B cell (primary cell): ENCODE results near the gene SHQ1. TPM values are rescaled to one million over a fixed set of nuclear protein-coding genes. Genes with fewer than 3 reads are reported as not detected.

Source experiments
- ATAC-seq: fragments of 200-7000 bp; cut with Tn5 transposase; one replicate; pipeline ENCODE4 v1.10.0; 2021; ENCODE audit warnings: low read depth, mild to moderate bottlenecking, moderate number of reproducible peaks, moderate library complexity
- CTCF ChIA-PET: fragments of 350-600 bp; sonication (Branson Sonifier 250); formaldehyde crosslinking; loops from one replicate; lab custom pipeline; 2021; ENCODE audit warnings: antibody characterized with exemption, inconsistent platforms; lab: Charles Lee
- POLR2A ChIA-PET: fragments of 350-600 bp; sonication (Branson Sonifier 250); formaldehyde crosslinking; loops from one replicate; lab custom pipeline; 2021; ENCODE audit warnings: antibody characterized with exemption; lab: Charles Lee
- DNase-seq: peaks from one replicate; pipeline ENCODE4 v3.0.0; 2013
- H2AFZ ChIP-seq: 2 replicates; pipeline ENCODE4 v1.6.1; 2012; ENCODE audit warnings: mild to moderate bottlenecking, low read depth, low read length; ENCODE audit not compliant: insufficient read depth, poor library complexity, severe bottlenecking
- H3K27ac ChIP-seq, 2 donors: 1 replicate in 1 of 2; 2 replicates in 1 of 2; pipeline ENCODE4 v1.5.1; 2012 to 2013; ENCODE audit warnings: low read length in 2 of 2, mild to moderate bottlenecking in 2 of 2, moderate library complexity in 1 of 2
- H3K27me3 ChIP-seq, 4 experiments: fragments of 200-600 bp in 1 of 4; sonication (generic) in 1 of 4; replicated peaks in 1 of 4; 1 replicate in 2 of 4; 2 replicates in 2 of 4; pipeline versions ENCODE4 v1.6.1 to v1.7.0; 2013 to 2016; ENCODE audit warnings: low read length in 3 of 4, mild to moderate bottlenecking in 2 of 4, mixed read lengths in 1 of 4, moderate library complexity in 1 of 4; ENCODE audit not compliant: insufficient read depth in 4 of 4, control insufficient read depth in 3 of 4; ENCODE audit errors: control extremely low read depth in 1 of 4
- H3K36me3 ChIP-seq, 2 experiments: replicated peaks in 1 of 2; 1 replicate in 1 of 2; 2 replicates in 1 of 2; pipeline versions ENCODE4 v1.6.1 to v1.7.1; 2013; ENCODE audit warnings: low read length in 1 of 2; ENCODE audit not compliant: insufficient read depth in 2 of 2, control insufficient read depth in 1 of 2; ENCODE audit errors: control extremely low read depth in 1 of 2, extremely low read depth in 1 of 2
- H3K4me1 ChIP-seq, 2 donors: fragments of 200-600 bp in 1 of 2; sonication (generic) in 1 of 2; 1 replicate in 1 of 2; 2 replicates in 1 of 2; pipeline versions ENCODE4 v1.5.1 to v1.6.1; 2013 to 2017; ENCODE audit warnings: low read length in 2 of 2; ENCODE audit not compliant: control insufficient read depth in 2 of 2, insufficient read depth in 2 of 2
- H3K4me2 ChIP-seq: replicated peaks from 2 replicates; pipeline ENCODE3; 2012; ENCODE audit warnings: mild to moderate bottlenecking, low read depth, low read length; ENCODE audit not compliant: poor library complexity, severe bottlenecking
- H3K4me3 ChIP-seq, 5 experiments: fragments of 200-600 bp in 1 of 5; sonication (generic) in 1 of 5; 1 replicate in 3 of 5; 2 replicates in 2 of 5; pipeline versions ENCODE4 v1.5.1 to v1.7.0; 2011 to 2016; ENCODE audit warnings: low read length in 4 of 5, mild to moderate bottlenecking in 4 of 5, low read depth in 2 of 5, control low read depth in 1 of 5, moderate library complexity in 1 of 5; ENCODE audit not compliant: insufficient read depth in 1 of 5; ENCODE audit errors: control extremely low read depth in 1 of 5, extremely low read depth in 1 of 5
- H3K79me2 ChIP-seq: fragments of 200-600 bp; sonication (generic); one replicate; pipeline ENCODE4 v1.6.0; 2016; ENCODE audit warnings: low read length; ENCODE audit not compliant: control insufficient read depth, insufficient read depth
- H3K9ac ChIP-seq: fragments of 200-600 bp; sonication (generic); 2 replicates; pipeline ENCODE4 v1.6.1; 2017; ENCODE audit warnings: mild to moderate bottlenecking, low read length, moderate library complexity
- H3K9me3 ChIP-seq, 3 donors: one replicate each; pipeline versions ENCODE4 v1.6.1 to v1.7.1; 2013; ENCODE audit warnings: low read length in 2 of 3; ENCODE audit not compliant: control insufficient read depth in 2 of 3, insufficient read depth in 1 of 3; ENCODE audit errors: control extremely low read depth in 1 of 3
- H4K20me1 ChIP-seq: 2 replicates; pipeline ENCODE4 v1.6.0; 2012; ENCODE audit warnings: mild to moderate bottlenecking, low read length; ENCODE audit not compliant: insufficient read depth, control insufficient read depth, poor library complexity, severe bottlenecking
- H3K27ac Mint-ChIP-seq: one replicate; pipeline ENCODE4 v1.8.0; 2021; ENCODE audit warnings: mixed read lengths
- H3K27me3 Mint-ChIP-seq: one replicate; pipeline ENCODE4 v1.8.0; 2021; ENCODE audit warnings: mixed read lengths
- H3K4me1 Mint-ChIP-seq: one replicate; pipeline ENCODE4 v1.8.0; 2021; ENCODE audit warnings: mixed read lengths
- H3K4me3 Mint-ChIP-seq: one replicate; pipeline ENCODE4 v1.8.0; 2021; ENCODE audit warnings: mixed read lengths
- H3K9me3 Mint-ChIP-seq: one replicate; pipeline ENCODE4 v1.8.0; 2022; ENCODE audit warnings: mixed read lengths; ENCODE audit not compliant: insufficient read depth
- CTCF ChIP-seq: fragments of 200-600 bp; IDR thresholded peaks from one replicate; pipeline ENCODE4 v1.8.0; 2022; ENCODE audit warnings: antibody characterized with exemption, mild to moderate bottlenecking
- EZH2 ChIP-seq: IDR thresholded peaks from 2 replicates; pipeline ENCODE4 v1.6.1; 2012; ENCODE audit warnings: borderline replicate concordance, low read depth, mild to moderate bottlenecking, moderate library complexity, low read length; ENCODE audit not compliant: insufficient read depth, poor library complexity, severe bottlenecking
- WGBS: methylation state at CpG from one replicate; pipeline ENCODE4 v1.1.5; 2013; ENCODE audit warnings: missing lambda C conversion rate; ENCODE audit not compliant: insufficient coverage; 5-methylcytosine and 5-hydroxymethylcytosine counted together
- intact Hi-C: fragments of 100-400 bp; cut with micrococcal nuclease; formaldehyde crosslinking; loops from one replicate; pipeline ENCODE4 v1.10.0; 2022
- polyA plus RNA-seq: library from polyadenylated mRNA; depleted of rRNA; stranded (reverse); fragments of >200 nt; gene quantifications from 2 replicates; pipeline ENCODE4 v1.2.3, GENCODE V29; 2012
- total RNA-seq, 2 donors: library from RNA; stranded (reverse); fragments of 120-200 nt in 1 of 2; gene quantifications; 1 replicate in 1 of 2; 2 replicates in 1 of 2; pipeline versions ENCODE4 v1.2.3 to v1.2.4, GENCODE V29; 2013 to 2022

The SHQ1 gene
- total and polyA plus RNA-seq, 2 donors (not counting 1 experiment from before 2014, with no cell fraction given): 3.6 to 32.0 TPM

GRCh38 chr3:72820415-72820814 is 27.8 kb downstream of the SHQ1 start:
- no peak for ATAC-seq
- no peaks in the 10 kb centered on the region for H3K9me3 ChIP-seq
- H3K4me1 ChIP-seq: peaks cover 25 to 27% of the 10 kb centered on the region in 2 donors
- Mint-ChIP-seq H3K4me3 (no peak overlapping the region), H3K4me1 (peaks cover 10% of the 10 kb centered on the region), H3K9me3 (no peaks in the 10 kb centered on the region), H3K27ac (no peak overlapping the region), H3K27me3 (no peaks in the 10 kb centered on the region)
- no peak overlapping the region for H2AFZ ChIP-seq
- no peaks in the 10 kb centered on the region for H3K27me3 ChIP-seq
- intact Hi-C loops: no loop called here
- no peak overlapping the region for H3K27ac ChIP-seq
- no peak for TF ChIP-seq EZH2
- no peak for TF ChIP-seq CTCF
- no peak overlapping the region for H3K4me3 ChIP-seq
- H3K36me3 ChIP-seq: no peaks in the 10 kb centered on the region
- H3K79me2 ChIP-seq: no peaks in the 10 kb centered on the region
- ChIA-PET CTCF (interaction anchor here (0.8 to 7.1 kb wide), 9 partner anchors 10 to 1110 kb away, joined by 3 to 208 read pairs (median 35); no protein-coding TSS in a partner anchor), POLR2A (no interaction called here)
- DNase-seq: peak; percentile 10
- peaks cover 7% of the 10 kb centered on the region for H4K20me1 ChIP-seq
- H3K9ac ChIP-seq: no peak overlapping the region
- peak overlapping the region; percentile 35 for H3K4me2 ChIP-seq

GRCh38 chr3:72818905-72819304 is 29.3 kb downstream of the SHQ1 start:
- Mint-ChIP-seq H3K4me1 (peaks cover 19% of the 10 kb centered on the region), H3K4me3 (no peak overlapping the region), H3K27me3 (no peaks in the 10 kb centered on the region), H3K9me3 (no peaks in the 10 kb centered on the region), H3K27ac (no peak overlapping the region)
- Histone ChIP-seq H2AFZ (no peak overlapping the region), H3K36me3 (no peaks in the 10 kb centered on the region), H3K27me3 (no peaks in the 10 kb centered on the region), H3K4me1 (peaks cover 25 to 29% of the 10 kb centered on the region in 2 donors), H3K4me3 (no peak overlapping the region), H3K9ac (no peak overlapping the region), H3K9me3 (no peaks in the 10 kb centered on the region), H4K20me1 (peaks cover 7% of the 10 kb centered on the region), H3K27ac (no peak overlapping the region), H3K79me2 (no peaks in the 10 kb centered on the region), H3K4me2 (no peak overlapping the region)
- TF ChIP-seq EZH2 (no peak), CTCF (no peak)
- ATAC-seq: no peak
- CTCF ChIA-PET: interaction anchor here (0.9 to 7.1 kb wide), 8 partner anchors 12 to 1089 kb away, joined by 3 to 208 read pairs (median 32); no protein-coding TSS in a partner anchor
- WGBS: no CpG with 5 or more reads among the region's 1 CpG
- POLR2A ChIA-PET: no interaction called here
- intact Hi-C loops: loop anchor here (1.0 kb wide), 1 partner anchor 893 kb away; no protein-coding TSS in a partner anchor
- DNase-seq: no peak
